RKO (cell line): ENCODE results near the gene SNX27.
"Not testable (repeated sequence)": the region's sequence is repeated elsewhere in the genome, so short reads cannot be mapped to it uniquely, and the experiment has no call there.

Experiments used
- DNase-seq: peaks from one replicate; pipeline ENCODE4 v3.0.0-alpha.2; 2016; ENCODE audit warnings: low spot score

The SNX27 gene

GRCh38 chr1:151604291-151604690 is 7.6 kb upstream of the SNX27 start:
- peak; percentile 28 for DNase-seq

- no peak for DNase-seq
These were observed 5.5 kb upstream of the SNX27 start for GRCh38 chr1:151606384-151606783.

- DNase-seq: no peak
These were observed 5.0 kb upstream of the SNX27 start for GRCh38 chr1:151606857-151607256.

- no peak for DNase-seq
These were observed 1.7 kb upstream of the SNX27 start for GRCh38 chr1:151610142-151610541.

GRCh38 chr1:151611288-151611790 is 511 bp upstream of the SNX27 start:
- peak; percentile 53 for DNase-seq

- peak; percentile 49 for DNase-seq
These were observed 841 bp downstream of the SNX27 start for GRCh38 chr1:151612501-151613281.

- DNase-seq: peak; percentile 22
These were observed 1.5 kb downstream of the SNX27 start for GRCh38 chr1:151613282-151613780.

GRCh38 chr1:151615711-151616504 is 4.1 kb downstream of the SNX27 start:
- no peak for DNase-seq

GRCh38 chr1:151616505-151616849 is 4.6 kb downstream of the SNX27 start:
- DNase-seq: peak; percentile 28

GRCh38 chr1:151618003-151618402 is 6.2 kb downstream of the SNX27 start:
- DNase-seq: no peak

- DNase-seq: no peak
These were observed 6.6 kb downstream of the SNX27 start for GRCh38 chr1:151618470-151618869.

GRCh38 chr1:151618996-151619395 is 7.1 kb downstream of the SNX27 start:
- not testable (repeated sequence) for DNase-seq

GRCh38 chr1:151619489-151620093 is 7.7 kb downstream of the SNX27 start:
- DNase-seq: peak; percentile 18

- DNase-seq: no peak
These were observed 8.4 kb downstream of the SNX27 start for GRCh38 chr1:151620286-151620685.

- no peak for DNase-seq
These were observed 9.5 kb downstream of the SNX27 start for GRCh38 chr1:151621351-151621750.

- no peak for DNase-seq
These were observed 12.9 kb downstream of the SNX27 start for GRCh38 chr1:151624783-151625182.

- no peak for DNase-seq
These were observed 15.0 kb downstream of the SNX27 start for GRCh38 chr1:151626740-151627334.

- DNase-seq: no peak
These were observed 17.4 kb downstream of the SNX27 start for GRCh38 chr1:151629278-151629677.

- no peak for DNase-seq
These were observed 23.7 kb downstream of the SNX27 start for GRCh38 chr1:151635479-151636072.

GRCh38 chr1:151638074-151638775 is 26.4 kb downstream of the SNX27 start:
- no peak for DNase-seq

- no peak for DNase-seq
These were observed 27.0 kb downstream of the SNX27 start for GRCh38 chr1:151638812-151639211.
